IgD-negative memory B cell (primary cell): ENCODE data around the gene FANCD2OS. TPM values are rescaled to one million over a fixed set of nuclear protein-coding genes. Genes with fewer than 3 reads are reported as not detected.

ENCODE experiments used
- H3K27ac Mint-ChIP-seq, 3 donors: one replicate each; pipeline ENCODE4 v1.8.0; 2020 to 2022; ENCODE audit warnings: mild to moderate bottlenecking in 3 of 3, mixed read lengths in 3 of 3, moderate library complexity in 1 of 3
- H3K27me3 Mint-ChIP-seq: one replicate; pipeline ENCODE4 v1.8.0; 2021; ENCODE audit warnings: mixed read lengths
- H3K36me3 Mint-ChIP-seq: one replicate; pipeline ENCODE4 v1.8.0; 2020; ENCODE audit warnings: mild to moderate bottlenecking, mixed read lengths
- H3K4me1 Mint-ChIP-seq, 3 donors: one replicate each; pipeline ENCODE4 v1.8.0; 2020 to 2022; ENCODE audit warnings: mixed read lengths in 3 of 3, mild to moderate bottlenecking in 1 of 3
- H3K4me3 Mint-ChIP-seq, 4 donors: one replicate each; pipeline ENCODE4 v1.8.0; 2020 to 2022; ENCODE audit warnings: mild to moderate bottlenecking in 4 of 4, mixed read lengths in 4 of 4, moderate library complexity in 3 of 4
- H3K9me3 Mint-ChIP-seq, 3 donors: one replicate each; pipeline ENCODE4 v1.8.0; 2020 to 2021; ENCODE audit warnings: mixed read lengths in 3 of 3, mild to moderate bottlenecking in 1 of 3
- polyA plus RNA-seq: library from polyadenylated mRNA; unstranded; fragments of 300-500 nt; fragmentation: Illumina TruSeq; gene quantifications from one replicate; pipeline ENCODE4 v1.2.3, GENCODE V29; 2021

FANCD2OS gene
- polyA plus RNA-seq, 1 donor from 2014 or later: not detected

GRCh38 chr3:10055097-10055496, 53.0 kb downstream of the FANCD2OS start:
- no peak overlapping the region for H3K4me3 Mint-ChIP-seq
- no peaks in the 10 kb centered on the region for H3K9me3 Mint-ChIP-seq
- no peak overlapping the region for H3K27ac Mint-ChIP-seq
- no peaks in the 10 kb centered on the region for H3K4me1 Mint-ChIP-seq
- peaks cover 10% of the 10 kb centered on the region for H3K36me3 Mint-ChIP-seq
- H3K27me3 Mint-ChIP-seq: no peaks in the 10 kb centered on the region

Other genes with a start within 250 kb of the FANCD2OS start
- gene CIDEC, start 228.0 kb downstream of the FANCD2OS start, polyA plus RNA-seq: 0.80 TPM
- 46.4 TPM for gene JAGN1, start 217.6 kb downstream of the FANCD2OS start, polyA plus RNA-seq
- not detected for gene IL17RE, start 205.4 kb downstream of the FANCD2OS start, polyA plus RNA-seq
- 6.7 TPM for gene IL17RC, start 191.2 kb downstream of the FANCD2OS start, polyA plus RNA-seq
- gene CRELD1, start 174.4 kb downstream of the FANCD2OS start, polyA plus RNA-seq: 17.7 TPM
- 2.0 TPM for gene PRRT3, start 155.8 kb downstream of the FANCD2OS start, polyA plus RNA-seq
- 69.2 TPM for gene EMC3, start 121.4 kb downstream of the FANCD2OS start, polyA plus RNA-seq
- gene FANCD2, start 81.8 kb downstream of the FANCD2OS start, polyA plus RNA-seq: 15.2 TPM
- 221 TPM for gene BRK1, start 7.4 kb upstream of the FANCD2OS start, polyA plus RNA-seq
- gene VHL, start 33.5 kb upstream of the FANCD2OS start, polyA plus RNA-seq: 47.3 TPM
- gene IRAK2, start 56.7 kb upstream of the FANCD2OS start, polyA plus RNA-seq: 8.4 TPM
- gene TATDN2, start 140.2 kb upstream of the FANCD2OS start, polyA plus RNA-seq: 11.6 TPM
- gene GHRL, start 184.7 kb upstream of the FANCD2OS start, polyA plus RNA-seq: 1.5 TPM
- gene SEC13, start 212.9 kb upstream of the FANCD2OS start, polyA plus RNA-seq: 111 TPM